ENCODE measurements around the gene IL10RB.

GRCh38 chr21:33278721-33279120 lies 12.6 kb downstream of the IL10RB start:
- TF ChIP-seq CTCF (IDR thresholded peaks at IDR 0.05): no peak
- TF ChIP-seq POLR2A (IDR thresholded peaks at IDR 0.05): no peak
